SJCRH30 (cell line): ENCODE results near the gene MAGEA9B. TPM values are rescaled to one million over a fixed set of nuclear protein-coding genes. Genes with fewer than 3 reads are reported as not detected.
"Not testable (repeated sequence)": the region's sequence is repeated elsewhere in the genome, so short reads cannot be mapped to it uniquely, and the experiment has no call there.

ENCODE experiments used
- DNase-seq, 2 experiments: peaks; one replicate each; pipeline ENCODE4 v3.0.0-alpha.2; 2015 to 2020
- H3K27ac ChIP-seq: fragments of 250-450 bp; sonication (Bioruptor Pico); 2 replicates; pipeline ENCODE4 v1.5.1; 2020; ENCODE audit warnings: mild to moderate bottlenecking, moderate library complexity
- H3K27me3 ChIP-seq: fragments of 250-450 bp; sonication (Bioruptor Pico); 2 replicates; pipeline ENCODE4 v1.5.1; 2020; ENCODE audit warnings: mild to moderate bottlenecking, moderate library complexity
- H3K36me3 ChIP-seq: fragments of 250-450 bp; sonication (Bioruptor Pico); 2 replicates; pipeline ENCODE4 v1.5.1; 2020; ENCODE audit warnings: mild to moderate bottlenecking, moderate library complexity
- H3K4me1 ChIP-seq: fragments of 250-450 bp; sonication (Bioruptor Pico); 2 replicates; pipeline ENCODE4 v1.5.1; 2020; ENCODE audit warnings: mild to moderate bottlenecking, moderate library complexity
- H3K4me3 ChIP-seq: fragments of 250-450 bp; sonication (Bioruptor Pico); 2 replicates; pipeline ENCODE4 v1.5.1; 2020; ENCODE audit warnings: mild to moderate bottlenecking, moderate library complexity
- H3K9me3 ChIP-seq: fragments of 250-450 bp; sonication (Bioruptor Pico); replicated peaks from 2 replicates; pipeline ENCODE4 v1.5.1; 2020; ENCODE audit warnings: mild to moderate bottlenecking, moderate library complexity
- total RNA-seq: library from RNA; depleted of rRNA; stranded (reverse); fragments of >200 nt; shearing (Covaris generic); gene quantifications from 2 replicates; pipeline ENCODE4 v1.2.3, GENCODE V29; 2014; rRNA removed

The MAGEA9B gene, protein sequence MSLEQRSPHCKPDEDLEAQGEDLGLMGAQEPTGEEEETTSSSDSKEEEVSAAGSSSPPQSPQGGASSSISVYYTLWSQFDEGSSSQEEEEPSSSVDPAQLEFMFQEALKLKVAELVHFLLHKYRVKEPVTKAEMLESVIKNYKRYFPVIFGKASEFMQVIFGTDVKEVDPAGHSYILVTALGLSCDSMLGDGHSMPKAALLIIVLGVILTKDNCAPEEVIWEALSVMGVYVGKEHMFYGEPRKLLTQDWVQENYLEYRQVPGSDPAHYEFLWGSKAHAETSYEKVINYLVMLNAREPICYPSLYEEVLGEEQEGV
- total RNA-seq = not detected in 2 replicates

DNA sequence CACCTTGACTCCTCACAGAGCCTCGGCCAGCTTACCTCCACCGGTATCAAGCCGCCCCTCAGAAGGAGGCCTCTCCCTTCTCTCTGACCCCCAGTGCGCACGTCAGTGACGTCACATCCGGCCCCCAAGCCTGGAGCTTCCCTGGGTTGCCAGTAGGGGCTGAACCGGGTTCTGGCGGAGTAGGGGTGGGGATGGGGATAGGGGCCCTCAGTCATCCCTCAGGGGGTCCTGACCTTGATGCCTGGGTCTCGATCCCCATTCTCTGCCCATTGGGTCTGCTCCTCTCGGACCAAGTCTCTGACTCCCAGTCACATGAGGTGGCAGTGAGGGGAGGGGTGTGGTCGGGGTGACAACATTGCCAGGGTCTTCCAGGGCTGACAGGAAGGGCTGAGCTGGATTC is at the start of gene MAGEA9B:
Gene MAGEA9B, minus strand, starts transcription at position 101 of the 400 bp plus-strand sequence. CDS start 4,280 bp downstream, outside the sequence.
- not testable (repeated sequence) for H3K4me1 ChIP-seq, H3K9me3 ChIP-seq, H3K36me3 ChIP-seq, DNase-seq, H3K27me3 ChIP-seq, H3K27ac ChIP-seq, H3K4me3 ChIP-seq

GRCh38 chrX:149633511-149633910 is 46.3 kb upstream of the MAGEA9B start:
- Histone ChIP-seq H3K36me3 (no peaks in the 10 kb centered on the region), H3K27me3 (no peaks in the 10 kb centered on the region), H3K4me3 (no peak overlapping the region), H3K4me1 (no peaks in the 10 kb centered on the region), H3K27ac (no peak overlapping the region), H3K9me3 (no peaks in the 10 kb centered on the region)
- no peak for DNase-seq

GRCh38 chrX:149631234-149632165 is 44.2 kb upstream of the MAGEA9B start, which contains the start of gene TMEM185A:
TMEM185A (minus strand) TSS chrX:149631792; CDS start chrX:149631580, 212 bp downstream.
- no peaks in the 10 kb centered on the region for H3K27me3 ChIP-seq
- peak; percentile 66 to 73 for DNase-seq
- H3K36me3 ChIP-seq = no peaks in the 10 kb centered on the region
- peak within 1 kb of the TSS; percentile 31; the same call in 1 of the 2 replicates for H3K27ac ChIP-seq
- peak within 1 kb of the TSS; percentile 92 for H3K4me3 ChIP-seq
- no peaks in the 10 kb centered on the region for H3K4me1 ChIP-seq
- no peaks in the 10 kb centered on the region for H3K9me3 ChIP-seq

GRCh38 chrX:149630681-149631233 is 43.5 kb upstream of the MAGEA9B start:
- DNase-seq = peak; percentile 17 to 42
- Histone ChIP-seq H3K36me3 (no peaks in the 10 kb centered on the region), H3K4me1 (no peaks in the 10 kb centered on the region), H3K9me3 (no peaks in the 10 kb centered on the region), H3K27ac (peak overlapping the region; percentile 31; the same call in 1 of the 2 replicates), H3K4me3 (peak overlapping the region; percentile 92), H3K27me3 (no peaks in the 10 kb centered on the region)

GRCh38 chrX:149629730-149630387 is 42.6 kb upstream of the MAGEA9B start:
- Histone ChIP-seq H3K27me3 (no peaks in the 10 kb centered on the region), H3K36me3 (no peaks in the 10 kb centered on the region), H3K4me1 (no peaks in the 10 kb centered on the region), H3K27ac (no peak overlapping the region), H3K4me3 (no peak overlapping the region), H3K9me3 (no peaks in the 10 kb centered on the region)
- DNase-seq = no peak

DNA sequence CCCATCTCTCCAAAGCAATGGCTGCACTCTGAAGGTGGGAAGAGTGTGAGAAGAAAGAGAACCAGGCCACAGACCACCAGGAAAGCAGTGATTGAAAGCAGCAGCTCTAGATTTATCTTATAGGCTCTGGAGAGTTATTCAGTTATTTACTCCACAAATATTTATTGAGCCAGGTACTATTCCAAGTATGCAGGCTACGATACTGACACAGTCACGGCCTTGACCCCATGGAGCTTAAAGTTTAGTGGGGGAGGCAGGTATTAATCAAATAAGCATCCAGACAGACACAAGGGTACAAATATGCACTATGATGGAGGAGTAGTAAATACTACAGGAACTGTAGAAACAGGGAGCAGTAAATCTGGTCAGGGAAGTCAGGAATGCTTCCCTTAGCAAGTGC is 41.5 kb upstream of the MAGEA9B start:
- H3K36me3 ChIP-seq = no peaks in the 10 kb centered on the region
- no peaks in the 10 kb centered on the region for H3K27me3 ChIP-seq
- H3K27ac ChIP-seq = no peak overlapping the region
- H3K4me1 ChIP-seq = no peaks in the 10 kb centered on the region
- H3K4me3 ChIP-seq = no peak overlapping the region
- no peaks in the 10 kb centered on the region for H3K9me3 ChIP-seq
- no peak for DNase-seq

DNA sequence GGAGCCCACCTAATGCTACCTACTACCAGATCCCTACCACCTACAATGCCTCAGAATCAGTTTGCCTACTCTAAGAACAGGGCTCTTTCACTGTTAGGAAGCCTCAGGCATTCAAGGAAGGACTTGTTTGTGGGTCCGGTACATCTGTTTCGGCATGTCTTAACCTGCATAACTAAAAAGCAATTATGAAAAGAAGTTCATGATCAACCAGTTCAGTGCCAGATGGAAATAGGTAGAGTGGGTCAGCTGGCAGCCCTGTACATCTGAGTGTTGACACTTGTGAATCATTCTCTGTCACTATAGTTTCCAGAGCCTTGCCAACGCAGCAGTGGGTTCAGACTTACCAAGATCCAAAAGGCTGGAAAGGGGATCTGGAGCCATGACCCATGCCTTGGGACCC is 41.0 kb upstream of the MAGEA9B start:
- H3K4me1 ChIP-seq = no peaks in the 10 kb centered on the region
- no peak overlapping the region for H3K27ac ChIP-seq
- no peak overlapping the region for H3K4me3 ChIP-seq
- H3K36me3 ChIP-seq = no peaks in the 10 kb centered on the region
- no peak for DNase-seq
- no peaks in the 10 kb centered on the region for H3K27me3 ChIP-seq
- H3K9me3 ChIP-seq = no peaks in the 10 kb centered on the region

- H3K4me1 ChIP-seq, H3K4me3 ChIP-seq, H3K9me3 ChIP-seq, H3K36me3 ChIP-seq, DNase-seq, H3K27ac ChIP-seq, H3K27me3 ChIP-seq: not testable (repeated sequence)
These were observed 39.6 kb upstream of the MAGEA9B start for GRCh38 chrX:149626829-149627228.

GRCh38 chrX:149619662-149620061 is 32.4 kb upstream of the MAGEA9B start:
- H3K27me3 ChIP-seq, H3K9me3 ChIP-seq, DNase-seq, H3K27ac ChIP-seq, H3K4me1 ChIP-seq, H3K4me3 ChIP-seq, H3K36me3 ChIP-seq: not testable (repeated sequence)

DNA sequence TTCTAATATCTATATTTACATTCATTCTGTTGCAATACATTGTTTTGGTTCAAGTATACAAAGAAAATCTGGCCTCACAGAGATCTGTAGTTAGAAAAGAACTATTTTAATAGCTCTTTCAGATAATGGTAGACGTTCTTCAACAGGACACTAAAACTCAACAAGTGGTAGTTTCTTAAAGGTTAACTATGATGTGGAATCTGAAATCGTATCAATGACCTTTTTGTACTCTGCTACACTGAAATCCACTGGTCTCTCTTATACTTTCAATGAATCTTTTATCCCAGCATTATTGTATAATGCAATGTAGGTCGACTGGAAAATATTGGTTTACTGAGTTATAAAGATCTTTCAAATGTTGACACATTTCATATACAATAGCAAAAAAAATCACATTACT is 31.6 kb upstream of the MAGEA9B start:
- no peak for DNase-seq
- Histone ChIP-seq H3K9me3 (no peaks in the 10 kb centered on the region), H3K36me3 (no peaks in the 10 kb centered on the region), H3K27ac (no peak overlapping the region), H3K4me1 (no peaks in the 10 kb centered on the region), H3K4me3 (no peak overlapping the region), H3K27me3 (no peaks in the 10 kb centered on the region)

GRCh38 chrX:149611623-149612175 is 24.4 kb upstream of the MAGEA9B start:
- no peak overlapping the region for H3K27ac ChIP-seq
- no peak for DNase-seq
- no peaks in the 10 kb centered on the region for H3K27me3 ChIP-seq
- H3K4me1 ChIP-seq = no peaks in the 10 kb centered on the region
- no peaks in the 10 kb centered on the region for H3K9me3 ChIP-seq
- H3K4me3 ChIP-seq = no peak overlapping the region
- no peaks in the 10 kb centered on the region for H3K36me3 ChIP-seq

- Histone ChIP-seq H3K9me3 (no peaks in the 10 kb centered on the region), H3K4me1 (no peaks in the 10 kb centered on the region), H3K27ac (no peak overlapping the region), H3K27me3 (no peaks in the 10 kb centered on the region), H3K36me3 (no peaks in the 10 kb centered on the region), H3K4me3 (no peak overlapping the region)
- no peak for DNase-seq
These were observed 23.3 kb upstream of the MAGEA9B start for GRCh38 chrX:149610511-149610910.

DNA sequence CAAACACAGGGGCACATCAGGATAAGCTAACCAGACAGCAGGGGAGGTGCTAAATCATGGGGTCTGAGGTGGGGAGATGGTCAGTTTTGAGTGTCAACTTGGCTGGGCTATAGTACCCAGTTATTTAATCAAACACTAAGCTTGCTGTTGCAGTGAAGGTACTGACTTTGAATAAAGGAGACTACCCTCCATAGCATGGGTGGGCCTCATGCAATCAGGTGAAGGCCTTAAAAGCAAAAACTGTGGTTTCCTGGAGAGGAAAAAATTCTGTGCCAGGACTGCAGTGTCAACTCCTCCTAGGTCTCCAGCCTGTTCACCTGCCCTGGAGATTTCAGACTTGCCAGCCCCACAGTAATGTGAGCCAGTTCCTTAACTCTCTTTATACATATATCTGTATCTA is 20.4 kb upstream of the MAGEA9B start:
- Histone ChIP-seq H3K27me3 (no peaks in the 10 kb centered on the region), H3K4me3 (no peak overlapping the region), H3K36me3 (no peaks in the 10 kb centered on the region), H3K4me1 (no peaks in the 10 kb centered on the region), H3K27ac (no peak overlapping the region), H3K9me3 (no peaks in the 10 kb centered on the region)
- DNase-seq = no peak

DNA sequence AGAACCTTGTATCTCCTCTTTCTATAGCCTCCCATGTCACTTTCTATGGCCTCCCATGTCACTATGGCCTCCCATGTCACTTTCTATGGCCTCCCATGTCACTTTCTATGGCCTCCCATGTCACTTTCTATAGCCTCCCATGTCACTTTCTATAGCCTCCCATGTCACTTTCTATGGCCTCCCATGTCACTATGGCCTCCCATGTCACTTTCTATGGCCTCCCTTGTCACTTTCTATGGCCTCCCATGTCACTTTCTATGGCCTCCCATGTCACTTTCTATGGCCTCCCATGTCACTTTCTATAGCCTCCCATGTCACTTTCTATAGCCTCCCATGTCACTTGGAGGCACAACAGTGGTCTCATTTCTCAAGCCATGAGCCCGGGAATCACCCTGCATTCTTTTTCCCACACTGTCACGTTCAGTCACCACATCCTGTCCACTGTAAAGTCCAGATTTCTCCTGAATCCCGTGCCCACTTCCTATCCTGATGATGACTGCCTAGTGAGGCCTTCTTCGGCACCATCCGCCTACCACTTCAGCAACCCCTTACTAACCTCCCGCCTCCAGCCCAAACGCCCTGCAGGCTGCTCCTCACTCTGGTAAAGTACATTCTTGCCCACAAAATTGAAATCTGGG is 18.1 kb upstream of the MAGEA9B start:
- not testable (repeated sequence) for H3K36me3 ChIP-seq, H3K9me3 ChIP-seq, DNase-seq, H3K4me3 ChIP-seq, H3K4me1 ChIP-seq, H3K27ac ChIP-seq, H3K27me3 ChIP-seq
